GM21526 (cell line): ENCODE measurements around the gene ZNF783.
A peak's percentile ranks its signal among the peaks of the same experiment; 100 is the strongest.
"Not testable (repeated sequence)": the region's sequence is repeated elsewhere in the genome, so short reads cannot be mapped to it uniquely, and the experiment has no call there.

Experiments used
- ATAC-seq: cut with Tn5 transposase; IDR thresholded peaks from one replicate; pipeline ENCODE4 v1.9.1; 2021; ENCODE audit warnings: moderate library complexity; ENCODE audit not compliant: unreplicated experiment, low FRiP score

Gene ZNF783

DNA sequence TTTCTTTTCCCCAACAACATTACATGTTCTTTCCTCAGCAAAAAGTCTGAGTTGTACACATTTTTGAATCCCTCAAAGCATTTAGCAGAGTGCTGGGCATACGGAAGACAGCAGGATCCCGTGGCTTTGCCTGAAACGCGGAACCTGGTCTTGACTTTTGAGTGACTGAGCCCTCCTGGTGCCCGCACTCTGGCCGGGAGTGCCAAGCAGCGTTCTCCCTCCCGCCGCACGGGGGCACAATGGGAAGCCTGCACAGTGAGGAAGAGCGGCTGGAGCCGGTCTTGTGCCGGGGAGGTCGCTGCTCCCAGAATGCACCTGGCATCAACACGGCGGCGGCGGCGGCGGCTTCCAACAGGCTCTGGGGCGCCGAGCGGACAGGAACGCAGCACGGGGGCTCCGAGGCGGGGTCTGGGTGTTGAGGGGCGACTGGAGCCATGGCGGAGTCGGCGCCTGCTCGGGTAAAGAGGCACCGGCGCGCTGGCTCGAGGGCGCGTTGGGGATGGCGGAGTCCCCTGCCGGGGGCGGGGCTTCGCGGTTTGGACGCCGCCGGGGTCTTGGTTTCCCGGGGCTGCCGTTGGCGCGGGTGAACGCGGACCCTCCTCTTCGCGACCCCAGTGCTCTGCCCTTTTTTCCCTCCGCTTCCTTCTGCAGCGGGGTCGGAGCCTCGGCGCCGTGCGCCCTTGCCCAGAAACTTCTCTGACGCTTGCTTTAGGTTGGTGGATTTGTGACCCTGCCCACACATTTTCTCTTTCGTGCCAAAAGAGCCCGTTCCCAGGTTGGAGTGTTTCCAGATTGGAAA, 22.5 kb upstream of the ZNF783 start, which contains the start of gene ZNF212:
TSS of gene ZNF212 (plus strand) at position 307 of the 799 bp plus-strand sequence. CDS start at position 435, 128 bp downstream.
- ATAC-seq: peak; percentile 96

DNA sequence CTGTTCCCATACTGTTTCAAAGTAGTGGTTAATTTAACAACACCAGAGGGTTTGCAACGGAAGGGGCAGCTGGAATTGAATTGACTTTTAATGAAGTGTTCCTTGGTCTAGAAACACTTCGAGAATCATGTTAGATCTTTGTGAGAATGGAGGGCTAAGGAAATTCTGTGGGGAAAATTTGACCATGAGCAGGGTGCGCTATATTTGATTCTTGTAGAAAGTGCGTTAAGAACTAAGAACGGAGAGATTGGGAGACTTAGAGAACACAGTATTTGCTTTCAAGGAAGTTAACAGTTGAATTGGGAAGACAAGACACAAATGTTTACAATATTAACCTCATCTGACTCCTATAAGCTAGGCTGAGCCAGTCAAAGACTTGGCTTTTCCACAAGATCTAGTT, 21.4 kb upstream of the ZNF783 start:
- no peak for ATAC-seq

GRCh38 chr7:149241696-149242095, 20.3 kb upstream of the ZNF783 start:
- ATAC-seq: no peak

DNA sequence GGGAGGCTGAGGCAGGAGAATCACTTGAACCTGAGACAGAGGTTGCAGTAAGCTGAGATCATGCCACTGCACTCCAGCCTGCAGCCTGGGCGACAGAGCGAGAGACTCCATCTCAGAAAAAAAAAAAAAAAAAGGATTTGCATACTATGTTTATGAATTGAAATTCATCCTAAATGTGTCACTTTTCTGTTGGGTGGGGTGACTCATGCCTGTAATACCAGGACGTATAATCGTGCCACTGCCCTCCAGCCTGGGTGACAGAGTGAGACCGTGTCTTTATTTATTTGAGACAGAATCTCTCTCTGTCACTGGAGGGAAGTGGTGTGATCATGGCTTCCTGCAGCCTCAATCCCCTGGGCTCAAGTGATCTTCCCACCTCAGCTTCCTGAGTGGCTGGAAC, 16.8 kb upstream of the ZNF783 start:
- no peak for ATAC-seq

DNA sequence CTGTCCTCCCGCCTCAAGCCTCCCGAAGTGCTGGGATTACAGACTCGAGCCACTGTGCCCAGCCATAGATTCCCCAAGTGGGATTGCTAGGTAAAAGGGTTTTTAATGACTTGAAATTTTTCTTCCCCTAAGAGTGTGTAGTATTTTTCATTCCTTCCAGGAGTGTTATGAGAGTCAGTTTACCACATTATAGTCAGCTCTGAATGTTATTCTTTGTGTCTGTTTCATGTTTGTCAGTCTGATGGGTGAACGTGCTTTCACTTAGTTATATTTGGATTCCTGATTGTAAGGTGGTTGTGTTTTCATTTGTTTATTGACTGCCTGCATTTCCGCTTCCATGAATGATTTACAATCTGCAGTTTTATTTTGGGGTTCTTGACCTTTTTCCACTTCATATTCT, 16.3 kb upstream of the ZNF783 start:
- ATAC-seq: no peak

- ATAC-seq: no peak
These were observed 13.2 kb upstream of the ZNF783 start for GRCh38 chr7:149248777-149249176.

DNA sequence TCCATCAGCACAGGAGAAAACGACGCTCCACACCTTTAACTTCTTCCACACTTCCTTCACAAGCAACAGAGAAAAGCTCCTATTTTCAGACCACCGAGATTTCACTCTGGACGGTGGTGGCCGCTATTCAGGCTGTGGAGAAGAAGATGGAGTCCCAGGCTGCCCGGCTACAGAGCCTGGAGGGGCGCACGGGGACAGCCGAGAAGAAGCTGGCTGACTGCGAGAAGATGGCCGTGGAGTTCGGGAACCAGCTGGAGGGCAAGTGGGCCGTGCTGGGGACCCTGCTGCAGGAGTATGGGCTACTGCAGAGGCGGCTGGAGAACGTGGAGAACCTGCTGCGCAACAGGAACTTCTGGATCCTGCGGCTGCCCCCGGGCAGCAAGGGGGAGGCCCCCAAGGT, 11.8 kb upstream of the ZNF783 start:
- not testable (repeated sequence) for ATAC-seq

- ATAC-seq: not testable (repeated sequence)
These were observed 10.5 kb upstream of the ZNF783 start for GRCh38 chr7:149251518-149251917.

- no peak for ATAC-seq
These were observed 9.6 kb upstream of the ZNF783 start for GRCh38 chr7:149252378-149252777.

DNA sequence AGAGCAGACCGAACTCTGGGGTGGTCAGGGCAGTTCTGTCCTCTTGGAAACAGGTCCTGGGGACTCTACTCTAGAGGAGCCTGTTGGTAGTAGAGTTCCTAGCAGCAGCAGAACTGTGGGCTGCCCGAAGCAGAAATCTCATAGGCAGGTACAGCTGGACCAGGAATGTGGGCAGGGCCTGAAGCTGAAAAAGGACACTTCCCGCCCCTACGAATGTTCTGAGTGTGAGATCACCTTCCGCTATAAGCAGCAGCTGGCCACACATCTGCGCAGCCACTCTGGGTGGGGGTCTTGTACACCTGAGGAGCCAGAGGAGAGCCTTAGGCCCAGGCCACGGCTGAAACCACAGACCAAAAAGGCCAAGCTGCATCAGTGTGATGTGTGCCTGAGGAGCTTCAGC, 8.3 kb upstream of the ZNF783 start:
- no peak for ATAC-seq

- no peak for ATAC-seq
These were observed 7.7 kb upstream of the ZNF783 start for GRCh38 chr7:149254181-149254858.

DNA sequence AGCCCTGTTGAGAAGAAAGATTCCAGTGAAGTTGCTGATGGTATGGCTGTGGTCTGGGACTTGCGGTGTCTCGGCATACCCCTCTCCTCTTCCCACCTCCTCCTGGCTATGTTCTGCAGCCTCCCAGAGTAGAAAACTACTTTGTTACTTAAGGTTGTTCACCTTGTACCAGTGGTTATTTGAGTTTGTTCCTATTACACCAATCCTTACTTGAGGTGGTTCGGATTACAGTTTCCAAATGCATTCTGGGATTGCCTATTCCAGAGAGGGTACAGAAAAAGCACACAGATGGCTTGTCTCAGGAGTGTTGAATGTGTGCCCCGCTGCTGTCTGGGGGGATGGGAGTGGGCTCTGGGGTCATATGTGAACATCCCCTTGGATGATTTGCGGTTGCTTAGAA, 6.8 kb upstream of the ZNF783 start:
- no peak for ATAC-seq

GRCh38 chr7:149256568-149256967, 5.4 kb upstream of the ZNF783 start:
- ATAC-seq: no peak

GRCh38 chr7:149257146-149257545, 4.8 kb upstream of the ZNF783 start:
- ATAC-seq: no peak

DNA sequence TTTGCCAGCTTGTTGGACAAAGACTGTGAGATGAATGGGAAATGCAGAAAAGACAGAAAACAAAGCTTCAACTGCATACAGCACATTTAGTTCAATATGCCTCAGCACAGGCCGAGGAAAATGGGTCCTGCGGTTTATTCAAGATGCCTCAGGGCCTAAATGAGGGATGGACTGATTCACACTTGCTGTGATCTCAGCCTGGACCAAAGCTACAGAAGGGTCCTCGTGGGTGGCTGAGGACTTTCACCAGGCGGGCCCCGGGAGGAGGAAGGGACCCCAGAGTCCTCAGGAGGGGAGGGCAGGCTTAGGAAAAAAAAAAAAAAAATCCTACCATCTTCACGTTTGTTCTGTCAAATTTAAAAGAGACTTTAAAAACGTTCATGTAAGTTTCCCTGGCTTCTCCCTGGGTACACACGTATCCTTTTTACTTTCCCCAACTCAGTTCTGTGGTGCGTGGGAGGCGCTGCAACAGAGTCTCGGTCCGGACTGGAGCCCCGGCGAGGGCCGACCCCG, 624 bp upstream of the ZNF783 start:
- peak; percentile 12 for ATAC-seq

DNA sequence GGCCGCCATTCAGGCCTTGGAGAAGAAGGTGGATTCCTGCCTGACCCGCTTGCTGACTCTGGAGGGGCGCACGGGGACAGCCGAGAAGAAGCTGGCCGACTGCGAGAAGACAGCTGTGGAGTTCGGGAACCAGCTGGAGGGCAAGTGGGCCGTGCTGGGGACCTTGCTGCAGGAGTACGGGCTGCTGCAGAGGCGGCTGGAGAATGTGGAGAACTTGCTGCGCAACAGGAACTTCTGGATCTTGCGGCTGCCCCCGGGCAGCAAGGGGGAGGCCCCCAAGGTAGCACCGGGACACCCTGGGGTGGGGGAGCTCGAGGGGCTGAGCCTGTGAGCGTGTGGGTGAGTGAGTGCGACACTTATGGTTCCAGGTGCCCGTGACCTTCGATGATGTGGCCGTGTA, 4.5 kb downstream of the ZNF783 start:
- ATAC-seq: no peak

- no peak for ATAC-seq
These were observed 5.7 kb downstream of the ZNF783 start for GRCh38 chr7:149267733-149268132.

DNA sequence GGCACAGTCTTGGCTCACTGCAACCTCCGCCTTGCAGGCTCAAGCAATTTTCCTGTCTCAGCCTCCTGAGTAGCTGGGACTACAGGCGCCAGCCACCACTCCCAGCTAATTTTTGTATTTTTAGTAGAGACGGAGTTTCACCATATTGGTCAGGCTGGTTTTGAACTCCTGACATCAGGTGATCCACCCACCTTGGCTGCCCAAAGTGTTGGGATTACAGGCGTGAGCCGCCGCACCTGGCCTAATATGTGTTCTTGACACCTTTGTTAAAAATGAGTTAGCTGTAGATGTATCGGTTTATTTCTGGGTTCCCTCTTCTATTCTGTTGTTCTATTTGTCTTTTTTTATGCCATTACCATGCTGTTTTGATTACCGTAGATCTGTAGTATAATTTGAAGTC, 12.4 kb downstream of the ZNF783 start:
- not testable (repeated sequence) for ATAC-seq

- no peak for ATAC-seq
These were observed 15.9 kb downstream of the ZNF783 start for GRCh38 chr7:149277871-149278270.

DNA sequence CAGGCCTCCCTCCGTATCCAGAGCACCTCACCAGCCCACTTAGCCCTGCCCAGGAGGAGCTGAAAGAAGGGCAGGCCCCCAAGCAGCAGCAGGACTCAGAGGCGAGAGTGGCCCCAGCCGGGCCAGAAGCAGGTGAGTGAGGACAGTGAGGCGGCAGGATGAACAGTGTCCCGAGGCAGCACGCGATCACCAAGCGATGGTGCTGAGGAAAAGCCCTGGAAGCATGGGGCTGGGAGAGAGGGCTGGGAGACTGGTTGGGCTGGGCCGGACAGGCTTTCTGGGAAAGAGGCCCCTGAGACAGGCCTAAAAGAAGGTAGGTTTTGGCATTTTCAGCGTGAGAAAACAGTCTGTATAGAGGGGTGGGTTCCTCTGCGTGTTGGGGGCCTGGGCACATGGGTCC, 16.4 kb downstream of the ZNF783 start:
- ATAC-seq: no peak

- ATAC-seq: no peak
These were observed 17.2 kb downstream of the ZNF783 start for GRCh38 chr7:149279111-149279743.
